HepG2 (cell line): ENCODE data around the gene RAP1A. TPM values are rescaled to one million over a fixed set of nuclear protein-coding genes. Genes with fewer than 3 reads are reported as not detected.

ENCODE experiments used
- AGO1 ChIP-seq: fragments of 200-400 bp; formaldehyde crosslinking; IDR thresholded peaks from 2 replicates; pipeline ENCODE4 v1.6.1; 2017; ENCODE audit warnings: mild to moderate bottlenecking, low read depth, low read length, moderate library complexity; ENCODE audit not compliant: poor library complexity, severe bottlenecking
- ATF1 ChIP-seq: IDR thresholded peaks from 2 replicates; pipeline ENCODE4 v1.6.1; 2016; ENCODE audit warnings: mild to moderate bottlenecking, control low read depth
- BCL6 ChIP-seq: IDR thresholded peaks from 2 replicates; pipeline ENCODE4 v1.6.1; 2016; ENCODE audit warnings: missing genetic modification reagents, missing compliant biosample characterization
- DMAP1 ChIP-seq: IDR thresholded peaks from 2 replicates; pipeline ENCODE4 v1.6.1; 2016
- GATA4 ChIP-seq: sonication (generic); IDR thresholded peaks from 2 replicates; pipeline ENCODE4 v1.6.1; 2016; ENCODE audit warnings: antibody characterized with exemption, low read depth, borderline replicate concordance
- HOXA5 ChIP-seq: sonication (generic); formaldehyde crosslinking; IDR thresholded peaks from 2 replicates; pipeline ENCODE4 v1.4.0; 2020; ENCODE audit warnings: missing genetic modification reagents
- KMT2A ChIP-seq: sonication (generic); formaldehyde crosslinking; IDR thresholded peaks from 2 replicates; pipeline ENCODE4 v1.4.0; 2020; ENCODE audit warnings: missing genetic modification reagents
- NFIB ChIP-seq: sonication (generic); formaldehyde crosslinking; IDR thresholded peaks from 2 replicates; pipeline ENCODE4 v1.9.0; 2021; ENCODE audit warnings: missing genetic modification reagents, mild to moderate bottlenecking, borderline replicate concordance
- PRMT3 ChIP-seq: sonication (generic); formaldehyde crosslinking; IDR thresholded peaks from 2 replicates; pipeline ENCODE4 v1.8.1; 2022; ENCODE audit warnings: low read depth, mild to moderate bottlenecking, moderate library complexity, missing genetic modification reagents, borderline replicate concordance
- RFXANK ChIP-seq: IDR thresholded peaks from 2 replicates; pipeline ENCODE4 v1.6.1; 2016
- SALL2 ChIP-seq: sonication (generic); formaldehyde crosslinking; IDR thresholded peaks from 2 replicates; pipeline ENCODE4 v1.8.1; 2023; ENCODE audit warnings: mild to moderate bottlenecking, missing genetic modification reagents, inconsistent platforms
- SIX4 ChIP-seq: sonication (generic); formaldehyde crosslinking; IDR thresholded peaks from 2 replicates; pipeline ENCODE4 v1.4.0; 2020; ENCODE audit warnings: missing genetic modification reagents
- SPEN ChIP-seq: sonication (generic); formaldehyde crosslinking; IDR thresholded peaks from 2 replicates; pipeline ENCODE4 v1.5.1; 2020; ENCODE audit warnings: low read depth, mild to moderate bottlenecking, missing genetic modification reagents
- STAT5B ChIP-seq: sonication (generic); formaldehyde crosslinking; IDR thresholded peaks from 2 replicates; pipeline ENCODE4 v1.4.0; 2020; ENCODE audit warnings: missing genetic modification reagents
- SYNCRIP ChIP-seq: fragments of 200-400 bp; formaldehyde crosslinking; IDR thresholded peaks from 2 replicates; pipeline ENCODE4 v1.6.1; 2018; ENCODE audit warnings: mild to moderate bottlenecking, low read depth, low read length; ENCODE audit not compliant: insufficient read depth
- ZKSCAN1 ChIP-seq: fragments of 150-350 bp; IDR thresholded peaks from 2 replicates; pipeline ENCODE4 v1.6.1; 2014; ENCODE audit warnings: low read length
- ZNF101 ChIP-seq: sonication (generic); formaldehyde crosslinking; IDR thresholded peaks from 2 replicates; pipeline ENCODE4 v1.4.0; 2020; ENCODE audit warnings: mild to moderate bottlenecking, low read depth, missing genetic modification reagents, borderline replicate concordance
- ZNF282 ChIP-seq: fragments of 450-650 bp; IDR thresholded peaks from 2 replicates; pipeline ENCODE4 v1.6.1; 2018; ENCODE audit not compliant: partially characterized antibody
- ZNF607 ChIP-seq: sonication (generic); formaldehyde crosslinking; IDR thresholded peaks from 2 replicates; pipeline ENCODE4 v1.5.1; 2020; ENCODE audit warnings: missing genetic modification reagents, mild to moderate bottlenecking, borderline replicate concordance
- ZNF747 ChIP-seq: sonication (generic); formaldehyde crosslinking; IDR thresholded peaks from 2 replicates; pipeline ENCODE4 v1.8.1; 2023; ENCODE audit warnings: missing genetic modification reagents, mild to moderate bottlenecking, borderline replicate concordance
- ZNF776 ChIP-seq: sonication (generic); formaldehyde crosslinking; IDR thresholded peaks from 2 replicates; pipeline ENCODE4 v1.4.0; 2020; ENCODE audit warnings: mild to moderate bottlenecking, missing genetic modification reagents
- ZSCAN22 ChIP-seq: sonication (generic); formaldehyde crosslinking; IDR thresholded peaks from 2 replicates; pipeline ENCODE4 v1.4.0; 2020; ENCODE audit warnings: mild to moderate bottlenecking, missing genetic modification reagents
- polyA plus RNA-seq, 8 experiments: library from polyadenylated mRNA; depleted of rRNA in 3 of 8; stranded (reverse) in 7 of 8; unstranded in 1 of 8; fragments of >200 nt; fragmentation: Illumina TruSeq in 4 of 8; extraction: Trizol in 4 of 8; gene quantifications; 2 replicates each; pipeline versions ENCODE4 v1.2.1 to v1.2.3, GENCODE V29; 2011 to 2016; ENCODE audit warnings: low read depth in 4 of 8, missing spikeins in 1 of 8, mixed read lengths in 1 of 8; ENCODE audit not compliant: insufficient read depth in 1 of 8
- total RNA-seq, 5 experiments: library from RNA; depleted of rRNA; stranded (reverse); fragments of >200 nt; fragmentation: Illumina TruSeq; extraction: Trizol; gene quantifications; 2 replicates each; pipeline ENCODE4 v1.2.3, GENCODE V29; 2016; ENCODE audit warnings: low read depth in 1 of 5
- TF ChIP-seq, protein P1 (sequence below): sonication (generic); formaldehyde crosslinking; IDR thresholded peaks from 2 replicates; pipeline ENCODE4 v1.5.0; 2020; ENCODE audit warnings: missing genetic modification reagents, mild to moderate bottlenecking, borderline replicate concordance
- TF ChIP-seq, protein P2 (sequence below): sonication (generic); formaldehyde crosslinking; IDR thresholded peaks from 2 replicates; pipeline ENCODE4 v1.4.0; 2020; ENCODE audit warnings: mild to moderate bottlenecking, low read depth, missing genetic modification reagents
- TF ChIP-seq, protein P3 (sequence below): sonication (generic); formaldehyde crosslinking; IDR thresholded peaks from 2 replicates; pipeline ENCODE4 v1.4.0; 2020; ENCODE audit warnings: missing genetic modification reagents
- TF ChIP-seq, protein P4 (sequence below): sonication (generic); formaldehyde crosslinking; IDR thresholded peaks from 2 replicates; pipeline ENCODE4 v1.4.0; 2020; ENCODE audit warnings: mild to moderate bottlenecking, low read depth, missing genetic modification reagents

The RAP1A gene
- total and polyA plus RNA-seq, 2 of the 13 experiments (the other 11 are each of a cell fraction or from before 2014, with no cell fraction given): 19.0 to 20.7 TPM

DNA sequence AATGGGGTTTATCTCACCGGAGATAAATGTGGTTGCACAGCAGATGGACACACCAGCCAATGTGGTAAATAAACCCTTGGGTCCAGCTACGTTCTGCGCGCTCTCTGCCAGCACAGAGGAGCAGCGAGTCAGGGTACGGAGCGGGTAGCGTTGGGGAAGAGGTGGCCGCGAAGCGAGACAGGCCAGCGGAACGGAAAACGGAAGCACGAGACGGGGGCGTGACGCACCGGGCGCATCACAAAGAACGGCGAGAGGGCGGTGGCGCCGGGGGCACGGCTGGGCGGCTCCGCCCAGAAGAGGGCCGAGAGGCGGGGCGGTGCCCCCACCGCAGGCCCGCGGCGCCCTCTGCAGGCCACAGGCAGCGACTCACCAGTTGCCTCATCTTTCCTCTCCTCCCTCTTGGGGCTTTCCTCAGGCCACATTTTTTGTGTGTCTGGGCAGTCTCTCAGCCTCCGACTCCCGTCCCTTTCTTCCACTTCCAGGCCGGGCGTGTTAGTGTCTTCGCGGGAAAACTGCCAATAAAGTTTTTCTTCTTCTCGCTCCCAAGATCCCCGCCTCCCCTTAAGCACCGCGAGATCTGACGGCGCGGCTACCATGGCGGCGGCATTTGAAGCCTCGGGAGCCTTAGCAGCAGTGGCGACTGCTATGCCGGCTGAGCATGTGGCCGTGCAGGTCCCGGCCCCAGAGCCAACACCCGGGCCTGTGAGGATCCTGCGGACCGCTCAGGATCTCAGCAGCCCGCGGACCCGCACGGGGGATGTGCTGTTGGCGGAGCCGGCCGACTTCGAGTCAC is 135.9 kb downstream of the RAP1A start, which contains the start of gene DDX20 (continued):
- TF ChIP-seq, protein P1, sequence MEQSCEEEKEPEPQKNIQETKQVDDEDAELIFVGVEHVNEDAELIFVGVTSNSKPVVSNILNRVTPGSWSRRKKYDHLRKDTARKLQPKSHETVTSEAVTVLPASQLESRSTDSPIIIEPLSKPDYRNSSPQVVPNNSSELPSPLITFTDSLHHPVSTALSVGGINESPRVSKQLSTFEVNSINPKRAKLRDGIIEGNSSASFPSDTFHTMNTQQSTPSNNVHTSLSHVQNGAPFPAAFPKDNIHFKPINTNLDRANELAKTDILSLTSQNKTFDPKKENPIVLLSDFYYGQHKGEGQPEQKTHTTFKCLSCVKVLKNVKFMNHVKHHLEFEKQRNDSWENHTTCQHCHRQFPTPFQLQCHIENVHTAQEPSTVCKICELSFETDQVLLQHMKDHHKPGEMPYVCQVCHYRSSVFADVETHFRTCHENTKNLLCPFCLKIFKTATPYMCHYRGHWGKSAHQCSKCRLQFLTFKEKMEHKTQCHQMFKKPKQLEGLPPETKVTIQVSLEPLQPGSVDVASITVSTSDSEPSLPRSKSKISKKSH: no peak; the same call in 1 of the 2 replicates
- no peak for TF ChIP-seq AGO1
- no peak for TF ChIP-seq NFIB
- TF ChIP-seq, protein P2, sequence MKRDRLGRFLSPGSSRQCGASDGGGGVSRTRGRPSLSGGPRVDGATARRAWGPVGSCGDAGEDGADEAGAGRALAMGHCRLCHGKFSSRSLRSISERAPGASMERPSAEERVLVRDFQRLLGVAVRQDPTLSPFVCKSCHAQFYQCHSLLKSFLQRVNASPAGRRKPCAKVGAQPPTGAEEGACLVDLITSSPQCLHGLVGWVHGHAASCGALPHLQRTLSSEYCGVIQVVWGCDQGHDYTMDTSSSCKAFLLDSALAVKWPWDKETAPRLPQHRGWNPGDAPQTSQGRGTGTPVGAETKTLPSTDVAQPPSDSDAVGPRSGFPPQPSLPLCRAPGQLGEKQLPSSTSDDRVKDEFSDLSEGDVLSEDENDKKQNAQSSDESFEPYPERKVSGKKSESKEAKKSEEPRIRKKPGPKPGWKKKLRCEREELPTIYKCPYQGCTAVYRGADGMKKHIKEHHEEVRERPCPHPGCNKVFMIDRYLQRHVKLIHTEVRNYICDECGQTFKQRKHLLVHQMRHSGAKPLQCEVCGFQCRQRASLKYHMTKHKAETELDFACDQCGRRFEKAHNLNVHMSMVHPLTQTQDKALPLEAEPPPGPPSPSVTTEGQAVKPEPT: peak; percentile 81; the same call in 1 of the 2 replicates
- TF ChIP-seq ZKSCAN1: peak; percentile 90
- TF ChIP-seq SIX4: peak; percentile 45; the same call in 1 of the 2 replicates
- TF ChIP-seq ZNF101: 0 out of 2 replicates have a peak, but pooled peaks have one; percentile 35
- peak; percentile 42 for TF ChIP-seq ZNF607 (CRISPR knock-in tag)
- TF ChIP-seq HOXA5: 0 out of 2 replicates have a peak, but pooled peaks have one; percentile 19
- TF ChIP-seq GATA4: peak; percentile 40; the same call in 1 of the 2 replicates
- peak; percentile 63; the same call in 1 of the 2 replicates for TF ChIP-seq STAT5B (CRISPR knock-in tag)
- TF ChIP-seq DMAP1: peak; percentile 95
- no peak; the same call in none of the 2 replicates for TF ChIP-seq BCL6 (CRISPR knock-in tag)
- TF ChIP-seq, protein P3, sequence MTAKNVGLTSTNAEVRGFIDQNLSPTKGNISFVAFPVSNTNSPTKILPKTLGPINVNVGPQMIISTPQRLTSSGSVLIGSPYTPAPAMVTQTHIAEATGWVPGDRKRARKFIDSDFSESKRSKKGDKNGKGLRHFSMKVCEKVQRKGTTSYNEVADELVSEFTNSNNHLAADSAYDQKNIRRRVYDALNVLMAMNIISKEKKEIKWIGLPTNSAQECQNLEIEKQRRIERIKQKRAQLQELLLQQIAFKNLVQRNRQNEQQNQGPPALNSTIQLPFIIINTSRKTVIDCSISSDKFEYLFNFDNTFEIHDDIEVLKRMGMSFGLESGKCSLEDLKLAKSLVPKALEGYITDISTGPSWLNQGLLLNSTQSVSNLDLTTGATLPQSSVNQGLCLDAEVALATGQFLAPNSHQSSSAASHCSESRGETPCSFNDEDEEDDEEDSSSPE (CRISPR knock-in tag): peak; percentile 95
- no peak for TF ChIP-seq RFXANK (CRISPR knock-in tag)
- peak; percentile 86 for TF ChIP-seq SPEN (CRISPR knock-in tag)
- TF ChIP-seq ZNF776 (CRISPR knock-in tag): no peak; the same call in 1 of the 2 replicates
- no peak for TF ChIP-seq ZSCAN22
- no peak for TF ChIP-seq SALL2 (CRISPR knock-in tag)
- TF ChIP-seq SYNCRIP: no peak
- no peak for TF ChIP-seq ZNF282
- peak; percentile 48; the same call in 1 of the 2 replicates for TF ChIP-seq ZNF747 (CRISPR knock-in tag)
- TF ChIP-seq, protein P4, sequence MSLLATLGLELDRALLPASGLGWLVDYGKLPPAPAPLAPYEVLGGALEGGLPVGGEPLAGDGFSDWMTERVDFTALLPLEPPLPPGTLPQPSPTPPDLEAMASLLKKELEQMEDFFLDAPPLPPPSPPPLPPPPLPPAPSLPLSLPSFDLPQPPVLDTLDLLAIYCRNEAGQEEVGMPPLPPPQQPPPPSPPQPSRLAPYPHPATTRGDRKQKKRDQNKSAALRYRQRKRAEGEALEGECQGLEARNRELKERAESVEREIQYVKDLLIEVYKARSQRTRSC: no peak
- TF ChIP-seq KMT2A (CRISPR knock-in tag): peak; percentile 97
- TF ChIP-seq PRMT3: no peak
- TF ChIP-seq ATF1 (CRISPR knock-in tag): peak; percentile 33; the same call in 1 of the 2 replicates
